Psoas muscle (tissue), 8 donors: ENCODE results near the gene WAPL. TPM values are rescaled to one million over a fixed set of nuclear protein-coding genes. Genes with fewer than 3 reads are reported as not detected.

Experiments used
- ATAC-seq, 4 donors: fragments of 200-7000 bp; cut with Tn5 transposase; one replicate each; pipeline ENCODE4 v1.9.1; 2020; ENCODE audit warnings: moderate library complexity in 3 of 4, mild to moderate bottlenecking in 2 of 4
- DNase-seq, 2 donors: peaks; one replicate each; pipeline ENCODE4 v3.0.0-alpha.2; 2020
- H3K27ac ChIP-seq: fragments of 200-600 bp; one replicate; pipeline ENCODE4 v1.8.0; 2022
- H3K27me3 ChIP-seq, 3 donors: fragments of 200-600 bp in 1 of 3; one replicate each; pipeline versions ENCODE4 v1.6.1 to v1.8.0; 2013 to 2022; ENCODE audit warnings: low read length in 2 of 3, mild to moderate bottlenecking in 2 of 3, moderate library complexity in 1 of 3; ENCODE audit not compliant: insufficient read depth in 3 of 3
- H3K36me3 ChIP-seq, 2 donors: fragments of 200-600 bp in 1 of 2; one replicate each; pipeline versions ENCODE4 v1.6.1 to v1.8.0; 2013 to 2022; ENCODE audit warnings: low read depth in 1 of 2, mild to moderate bottlenecking in 1 of 2, moderate library complexity in 1 of 2; ENCODE audit not compliant: insufficient read depth in 1 of 2
- H3K4me1 ChIP-seq: fragments of 200-600 bp; one replicate; pipeline ENCODE4 v1.8.0; 2022
- H3K4me3 ChIP-seq: fragments of 200-600 bp; one replicate; pipeline ENCODE4 v1.8.0; 2022; ENCODE audit warnings: mild to moderate bottlenecking
- H3K9me3 ChIP-seq: fragments of 200-600 bp; one replicate; pipeline ENCODE4 v1.8.0; 2022
- WGBS, 3 donors: extraction: QIAGEN DNeasy Blood & Tissue Kit; methylation state at CpG; one replicate each; pipeline versions ENCODE4 v1.1.6 to v1.1.7; 2013; 5-methylcytosine and 5-hydroxymethylcytosine counted together
- intact Hi-C, 2 donors: fragments of 100-400 bp; cut with DNase I; formaldehyde crosslinking; loops; one replicate each; pipeline versions ENCODE4 v1.11.0 to v1.14.2; 2022
- polyA plus RNA-seq, 3 donors: library from polyadenylated mRNA; stranded (reverse); fragments of 200-250 nt; gene quantifications; one replicate each; pipeline ENCODE4 v1.2.3, GENCODE V29; 2013
- total RNA-seq, 4 donors: library from RNA; stranded (reverse); fragmentation: NEBNext Ultra II Directional in 2 of 4; extraction: Animal tissue kit (Norgen Biotek cat#: 25700) in 2 of 4; gene quantifications; one replicate each; pipeline versions ENCODE4 v1.2.1 to v1.2.4, GENCODE V29; 2021 to 2023
- TF ChIP-seq, protein P1 (sequence below): fragments of 200-600 bp; IDR thresholded peaks from one replicate; pipeline ENCODE4 v1.8.0; 2022; ENCODE audit warnings: antibody characterized with exemption
- donor health status: healthy with polysubstance abuse.
- donor health status: DM: no; HTN: no; CAD: no; lungs with moderate emphysema.
- donor health status: Bipolar disorder and iron deficiency.
- donor health status: healthy.
- donor health status: DM: yes; HTN: yes; CAD: no.
- donor health status: DM: no; HTN: no; CAD: no.
- donor health status: DM: no; HTN: no; CAD: no.
- donor health status: DM: yes; HTN: yes; CAD: no.

WAPL gene
- total and polyA plus RNA-seq, 7 donors = 20.0 to 63.7 (median 38.0) TPM

DNA sequence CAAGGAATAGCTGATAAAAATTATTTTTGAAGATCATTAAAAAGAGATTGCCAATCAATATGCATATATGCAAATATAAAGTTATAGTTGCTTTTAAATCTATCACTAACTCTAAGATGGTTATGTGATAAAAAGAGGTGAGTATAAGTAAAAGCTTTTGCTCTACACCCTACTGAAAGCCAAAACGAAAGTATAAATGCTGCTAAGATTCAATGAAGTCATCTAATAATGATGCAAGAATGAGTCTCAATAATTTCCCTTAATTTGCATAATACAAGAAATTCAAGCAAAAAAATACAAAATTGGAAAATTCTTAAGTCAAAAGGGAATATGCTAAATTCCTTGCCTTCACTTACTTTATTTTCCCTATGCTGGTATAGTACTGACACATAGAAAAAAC, 75.2 kb downstream of the WAPL start:
- no peak for DNase-seq
- intact Hi-C loops = no loop called here
- 83 to 100% (median 89%) methylated on average over 1 of the region's 1 CpG for WGBS, 3 donors
- Histone ChIP-seq H3K4me3 (no peak overlapping the region), H3K27me3 (no peaks in the 10 kb centered on the region), H3K9me3 (no peaks in the 10 kb centered on the region), H3K36me3 (peaks cover 5 to 93% of the 10 kb centered on the region in 2 donors), H3K4me1 (no peaks in the 10 kb centered on the region), H3K27ac (no peak overlapping the region)
- no peak for ATAC-seq
- TF ChIP-seq, protein P1, sequence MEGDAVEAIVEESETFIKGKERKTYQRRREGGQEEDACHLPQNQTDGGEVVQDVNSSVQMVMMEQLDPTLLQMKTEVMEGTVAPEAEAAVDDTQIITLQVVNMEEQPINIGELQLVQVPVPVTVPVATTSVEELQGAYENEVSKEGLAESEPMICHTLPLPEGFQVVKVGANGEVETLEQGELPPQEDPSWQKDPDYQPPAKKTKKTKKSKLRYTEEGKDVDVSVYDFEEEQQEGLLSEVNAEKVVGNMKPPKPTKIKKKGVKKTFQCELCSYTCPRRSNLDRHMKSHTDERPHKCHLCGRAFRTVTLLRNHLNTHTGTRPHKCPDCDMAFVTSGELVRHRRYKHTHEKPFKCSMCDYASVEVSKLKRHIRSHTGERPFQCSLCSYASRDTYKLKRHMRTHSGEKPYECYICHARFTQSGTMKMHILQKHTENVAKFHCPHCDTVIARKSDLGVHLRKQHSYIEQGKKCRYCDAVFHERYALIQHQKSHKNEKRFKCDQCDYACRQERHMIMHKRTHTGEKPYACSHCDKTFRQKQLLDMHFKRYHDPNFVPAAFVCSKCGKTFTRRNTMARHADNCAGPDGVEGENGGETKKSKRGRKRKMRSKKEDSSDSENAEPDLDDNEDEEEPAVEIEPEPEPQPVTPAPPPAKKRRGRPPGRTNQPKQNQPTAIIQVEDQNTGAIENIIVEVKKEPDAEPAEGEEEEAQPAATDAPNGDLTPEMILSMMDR = no peak

DNA sequence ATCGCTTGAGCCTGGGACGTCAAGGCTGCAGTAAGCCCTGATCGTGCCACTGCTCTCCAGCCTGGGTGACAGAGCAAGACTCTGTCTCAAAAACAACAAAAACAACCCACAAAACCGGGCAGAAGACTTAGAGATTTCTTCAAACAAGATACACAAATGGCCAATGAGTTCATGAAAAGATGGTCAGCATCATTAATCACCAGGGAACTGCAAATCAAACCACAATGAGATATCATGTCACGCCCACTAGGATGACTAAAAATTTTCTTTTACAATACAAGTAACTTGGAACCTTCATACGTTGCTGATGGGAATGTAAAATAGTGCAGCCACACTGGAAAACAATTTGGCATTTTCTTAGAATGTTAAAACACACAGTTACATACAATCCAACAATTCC, 77.7 kb downstream of the WAPL start:
- WGBS, 3 donors = 69 to 80% (median 77%) methylated on average over 6 of the region's 6 CpGs
- intact Hi-C loops = no loop called here
- no peaks in the 10 kb centered on the region for H3K9me3 ChIP-seq
- DNase-seq = no peak
- H3K27ac ChIP-seq = no peak overlapping the region
- peaks cover 5 to 85% of the 10 kb centered on the region in 2 donors for H3K36me3 ChIP-seq
- no peaks in the 10 kb centered on the region for H3K27me3 ChIP-seq
- TF ChIP-seq, protein P1 = no peak
- no peak overlapping the region for H3K4me3 ChIP-seq
- ATAC-seq = no peak
- H3K4me1 ChIP-seq = peaks cover 12% of the 10 kb centered on the region

DNA sequence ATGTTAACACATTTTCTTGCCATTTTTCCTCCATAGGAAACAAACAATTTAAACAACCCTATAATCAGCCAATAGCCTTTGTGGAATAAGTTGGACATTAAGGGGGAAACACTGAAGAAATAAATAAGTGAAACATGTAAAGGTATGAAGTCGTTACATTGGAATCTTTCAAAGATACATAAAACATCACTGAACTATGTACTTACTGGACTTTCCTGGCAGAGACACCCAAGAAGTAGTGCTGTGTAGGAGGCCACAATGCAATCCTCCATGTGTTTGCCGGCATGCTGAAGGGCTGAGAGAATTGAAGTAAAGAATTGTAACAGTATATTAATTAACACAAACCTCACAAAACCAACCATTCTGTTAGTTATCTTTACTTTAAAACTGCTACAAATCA, 78.5 kb downstream of the WAPL start:
- 88 to 98% (median 97%) methylated on average over 2 of the region's 2 CpGs for WGBS, 3 donors
- Histone ChIP-seq H3K27me3 (no peaks in the 10 kb centered on the region), H3K27ac (no peak overlapping the region), H3K4me1 (peaks cover 12% of the 10 kb centered on the region), H3K4me3 (no peak overlapping the region), H3K9me3 (no peaks in the 10 kb centered on the region), H3K36me3 (peaks cover 5 to 80% of the 10 kb centered on the region in 2 donors)
- DNase-seq (no peak), ATAC-seq (no peak)
- intact Hi-C loops = no loop called here
- TF ChIP-seq, protein P1 = no peak

DNA sequence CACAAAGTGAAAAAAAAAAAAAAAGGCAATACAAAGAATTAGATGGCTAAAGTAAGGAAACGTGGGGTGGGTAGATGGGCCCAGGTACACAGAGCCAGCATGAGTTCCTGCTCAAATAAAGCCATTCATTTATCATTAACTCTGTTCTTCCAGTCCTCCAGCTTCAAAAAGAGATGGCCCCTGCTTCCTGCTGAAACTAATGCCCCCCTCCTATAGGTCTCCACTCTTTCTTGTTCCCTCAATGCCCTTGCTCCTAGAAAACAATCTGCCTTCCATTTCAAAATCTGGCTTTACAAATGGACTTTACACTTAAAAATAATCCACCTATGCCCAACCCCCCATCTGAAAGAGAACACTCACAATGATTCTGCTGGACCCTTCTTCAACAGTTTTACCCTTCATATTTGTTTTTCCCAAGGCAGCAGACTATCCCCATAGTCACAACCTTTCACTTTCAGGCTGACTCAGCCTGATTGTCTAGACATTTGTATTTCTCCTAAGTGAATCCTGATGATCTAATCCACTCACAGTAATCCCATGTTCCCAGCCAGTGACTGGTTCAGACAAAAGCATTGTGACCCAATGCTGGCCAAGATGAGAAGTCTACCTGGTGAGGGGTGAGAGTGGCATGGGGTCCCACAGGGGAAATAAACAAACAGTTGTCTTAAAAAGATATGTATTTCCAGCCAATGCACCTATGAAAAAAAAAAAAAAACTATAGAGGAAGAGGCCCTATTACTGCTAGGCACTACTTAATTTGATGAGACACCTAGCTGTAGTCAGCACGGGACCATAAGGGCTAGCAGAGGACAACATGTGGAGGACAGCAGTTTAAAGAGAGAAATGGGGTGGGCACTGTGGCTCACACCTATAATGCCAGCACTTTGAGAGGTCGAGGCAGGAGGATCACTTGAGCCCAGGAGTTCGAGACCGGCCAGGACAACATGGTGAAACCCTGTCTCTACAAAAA, 80.4 kb downstream of the WAPL start:
- Histone ChIP-seq H3K36me3 (peaks cover 2 to 83% of the 10 kb centered on the region in 2 donors), H3K27ac (no peak overlapping the region)
- intact Hi-C loops = no loop called here

More for the DNA sequence above, 80.4 kb downstream of the WAPL start:
- H3K9me3 ChIP-seq = no peaks in the 10 kb centered on the region
- ATAC-seq (no peak), DNase-seq (no peak)
- H3K4me3 ChIP-seq = no peak overlapping the region
- TF ChIP-seq, protein P1 = no peak
- H3K4me1 ChIP-seq = peaks cover 12% of the 10 kb centered on the region
- no peaks in the 10 kb centered on the region for H3K27me3 ChIP-seq
- 97 to 99% (median 98%) methylated on average over 5 of the region's 5 CpGs for WGBS, 3 donors
